HL-60 (cell line): ENCODE data around the gene MSX2.

Source experiments
- DNase-seq, 2 experiments: peaks; one replicate each; pipeline ENCODE4 v3.0.0-alpha.2; 2010 to 2020; ENCODE audit warnings: low read depth in 1 of 2, low spot score in 1 of 2
- H3K27ac ChIP-seq: fragments of 250-450 bp; sonication (Bioruptor Pico); replicated peaks from 2 replicates; pipeline ENCODE4 v1.5.1; 2020; ENCODE audit warnings: mild to moderate bottlenecking, moderate library complexity
- H3K27me3 ChIP-seq: fragments of 250-450 bp; sonication (Bioruptor Pico); 2 replicates; pipeline ENCODE4 v1.5.1; 2021; ENCODE audit warnings: mild to moderate bottlenecking, moderate library complexity; ENCODE audit not compliant: insufficient read depth, poor library complexity, severe bottlenecking
- H3K4me3 ChIP-seq: replicated peaks from 2 replicates; pipeline ENCODE4 v1.5.1; 2011; ENCODE audit warnings: mild to moderate bottlenecking, control low read depth, low read length; ENCODE audit not compliant: insufficient read depth
- GABPA ChIP-seq: IDR thresholded peaks from 2 replicates; pipeline ENCODE4 v1.6.1; 2012; ENCODE audit warnings: low read depth
- POLR2AphosphoS5 ChIP-seq: IDR thresholded peaks from 2 replicates; pipeline ENCODE4 v1.6.1; 2012; ENCODE audit warnings: low read depth
- REST ChIP-seq: IDR thresholded peaks from 2 replicates; pipeline ENCODE4 v1.6.1; 2012; ENCODE audit warnings: low read depth; ENCODE audit not compliant: insufficient replicate concordance
- SPI1 ChIP-seq: IDR thresholded peaks from 2 replicates; pipeline ENCODE4 v1.6.1; 2012; ENCODE audit warnings: low read depth, mild to moderate bottlenecking, borderline replicate concordance
- TF ChIP-seq, protein P1 (sequence below): IDR thresholded peaks from one replicate; pipeline ENCODE4 v1.5.1; 2011; ENCODE audit warnings: low read length, control low read depth, inconsistent platforms; ENCODE audit not compliant: insufficient read depth

Gene MSX2

GRCh38 chr5:174733091-174733690, 8.8 kb downstream of the MSX2 start:
- no peak for DNase-seq
- TF ChIP-seq REST (no peak), POLR2AphosphoS5 (no peak), SPI1 (no peak), GABPA (no peak)
- TF ChIP-seq, protein P1, sequence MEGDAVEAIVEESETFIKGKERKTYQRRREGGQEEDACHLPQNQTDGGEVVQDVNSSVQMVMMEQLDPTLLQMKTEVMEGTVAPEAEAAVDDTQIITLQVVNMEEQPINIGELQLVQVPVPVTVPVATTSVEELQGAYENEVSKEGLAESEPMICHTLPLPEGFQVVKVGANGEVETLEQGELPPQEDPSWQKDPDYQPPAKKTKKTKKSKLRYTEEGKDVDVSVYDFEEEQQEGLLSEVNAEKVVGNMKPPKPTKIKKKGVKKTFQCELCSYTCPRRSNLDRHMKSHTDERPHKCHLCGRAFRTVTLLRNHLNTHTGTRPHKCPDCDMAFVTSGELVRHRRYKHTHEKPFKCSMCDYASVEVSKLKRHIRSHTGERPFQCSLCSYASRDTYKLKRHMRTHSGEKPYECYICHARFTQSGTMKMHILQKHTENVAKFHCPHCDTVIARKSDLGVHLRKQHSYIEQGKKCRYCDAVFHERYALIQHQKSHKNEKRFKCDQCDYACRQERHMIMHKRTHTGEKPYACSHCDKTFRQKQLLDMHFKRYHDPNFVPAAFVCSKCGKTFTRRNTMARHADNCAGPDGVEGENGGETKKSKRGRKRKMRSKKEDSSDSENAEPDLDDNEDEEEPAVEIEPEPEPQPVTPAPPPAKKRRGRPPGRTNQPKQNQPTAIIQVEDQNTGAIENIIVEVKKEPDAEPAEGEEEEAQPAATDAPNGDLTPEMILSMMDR, result no peak
- Histone ChIP-seq H3K4me3 (no peak overlapping the region), H3K27me3 (peaks cover 55% of the 10 kb centered on the region), H3K27ac (no peak overlapping the region)

GRCh38 chr5:174733836-174734235, 9.5 kb downstream of the MSX2 start:
- no peak overlapping the region for H3K4me3 ChIP-seq
- no peak for DNase-seq
- H3K27ac ChIP-seq, result no peak overlapping the region
- TF ChIP-seq SPI1 (no peak), GABPA (no peak), REST (no peak)
- H3K27me3 ChIP-seq, result peaks cover 55% of the 10 kb centered on the region

GRCh38 chr5:174734571-174735497, 10.5 kb downstream of the MSX2 start:
- Histone ChIP-seq H3K27me3 (peaks cover 55% of the 10 kb centered on the region), H3K4me3 (no peak overlapping the region), H3K27ac (no peak overlapping the region)
- DNase-seq, result no peak
- no peak for TF ChIP-seq REST
- TF ChIP-seq, protein P1, result no peak
- no peak for TF ChIP-seq POLR2AphosphoS5
- no peak for TF ChIP-seq SPI1
- no peak for TF ChIP-seq GABPA
